HepG2 (cell line): Measurements from ENCODE around the gene TMEM185B. TPM values are rescaled to one million over a fixed set of nuclear protein-coding genes. Genes with fewer than 3 reads are reported as not detected.

ENCODE experiments used
- CCDC6 ChIP-seq: sonication (generic); formaldehyde crosslinking; IDR thresholded peaks from 2 replicates; pipeline ENCODE4 v1.8.1; 2022; ENCODE audit warnings: mild to moderate bottlenecking, missing genetic modification reagents, moderate library complexity
- ELF1 ChIP-seq: sonication (generic); formaldehyde crosslinking; IDR thresholded peaks from 2 replicates; pipeline ENCODE4 v1.4.0; 2020; ENCODE audit warnings: missing genetic modification reagents
- FOXA3 ChIP-seq: IDR thresholded peaks from 2 replicates; pipeline ENCODE4 v1.6.1; 2016; ENCODE audit warnings: missing genetic modification reagents, missing compliant biosample characterization
- GLI4 ChIP-seq: sonication (generic); formaldehyde crosslinking; IDR thresholded peaks from 2 replicates; pipeline ENCODE4 v1.5.1; 2020; ENCODE audit warnings: missing genetic modification reagents, mild to moderate bottlenecking, moderate library complexity, borderline replicate concordance
- KAT2B ChIP-seq: fragments of 150-350 bp; IDR thresholded peaks from 2 replicates; pipeline ENCODE4 v1.6.1; 2014; ENCODE audit warnings: low read depth, low read length, borderline replicate concordance
- KDM4B ChIP-seq: sonication (generic); formaldehyde crosslinking; IDR thresholded peaks from 2 replicates; pipeline ENCODE4 v1.4.0; 2020; ENCODE audit warnings: missing genetic modification reagents
- LCORL ChIP-seq, 2 experiments: fragments of 450-650 bp in 1 of 2; sonication (generic) in 1 of 2; formaldehyde crosslinking in 1 of 2; IDR thresholded peaks; 2 replicates each; pipeline versions ENCODE4 v1.5.0 to v1.6.1; 2017 to 2020; ENCODE audit warnings: antibody characterized with exemption in 1 of 2, missing genetic modification reagents in 1 of 2
- MIER3 ChIP-seq: IDR thresholded peaks from 2 replicates; pipeline ENCODE4 v1.6.1; 2016; ENCODE audit warnings: missing compliant biosample characterization, borderline replicate concordance
- PATZ1 ChIP-seq: sonication (generic); formaldehyde crosslinking; IDR thresholded peaks from 2 replicates; pipeline ENCODE4 v1.4.0; 2020; ENCODE audit warnings: missing genetic modification reagents
- PCBP1 ChIP-seq: fragments of 200-400 bp; formaldehyde crosslinking; IDR thresholded peaks from 2 replicates; pipeline ENCODE4 v1.6.1; 2017; ENCODE audit warnings: mild to moderate bottlenecking, low read depth, low read length, borderline replicate concordance
- POLR2G ChIP-seq: fragments of 200-400 bp; formaldehyde crosslinking; IDR thresholded peaks from 2 replicates; pipeline ENCODE4 v1.6.1; 2018; ENCODE audit warnings: mild to moderate bottlenecking, low read depth, low read length, moderate library complexity
- RBAK ChIP-seq: sonication (generic); formaldehyde crosslinking; IDR thresholded peaks from 2 replicates; pipeline ENCODE4 v1.5.1; 2020; ENCODE audit warnings: mild to moderate bottlenecking, missing genetic modification reagents
- SUZ12 ChIP-seq: fragments of 150-350 bp; IDR thresholded peaks from 2 replicates; pipeline ENCODE4 v1.6.1; 2014; ENCODE audit warnings: low read depth, low read length
- ZBTB1 ChIP-seq: sonication (generic); formaldehyde crosslinking; IDR thresholded peaks from 2 replicates; pipeline ENCODE4 v1.4.0; 2020; ENCODE audit warnings: missing genetic modification reagents, borderline replicate concordance
- ZBTB3 ChIP-seq: sonication (generic); formaldehyde crosslinking; IDR thresholded peaks from 2 replicates; pipeline ENCODE4 v1.4.0; 2020; ENCODE audit warnings: low read depth, mild to moderate bottlenecking, moderate library complexity, missing genetic modification reagents, borderline replicate concordance
- ZHX1 ChIP-seq: sonication (generic); formaldehyde crosslinking; IDR thresholded peaks from 2 replicates; pipeline ENCODE4 v1.8.1; 2022; ENCODE audit warnings: low read depth, mild to moderate bottlenecking, missing genetic modification reagents
- ZKSCAN1 ChIP-seq: fragments of 150-350 bp; IDR thresholded peaks from 2 replicates; pipeline ENCODE4 v1.6.1; 2014; ENCODE audit warnings: low read length
- ZMAT3 ChIP-seq: sonication (generic); formaldehyde crosslinking; conservative IDR thresholded peaks from 2 replicates; pipeline ENCODE4 v1.7.0; 2021; ENCODE audit warnings: missing genetic modification reagents
- ZNF503 ChIP-seq: sonication (generic); formaldehyde crosslinking; IDR thresholded peaks from 2 replicates; pipeline ENCODE4 v1.4.0; 2020; ENCODE audit warnings: missing genetic modification reagents
- ZNF543 ChIP-seq: sonication (generic); formaldehyde crosslinking; IDR thresholded peaks from 2 replicates; pipeline ENCODE4 v1.4.0; 2020; ENCODE audit warnings: mild to moderate bottlenecking, missing genetic modification reagents
- ZNF720 ChIP-seq: sonication (generic); formaldehyde crosslinking; IDR thresholded peaks from 2 replicates; pipeline ENCODE4 v1.4.0; 2020; ENCODE audit warnings: missing genetic modification reagents
- ZNF839 ChIP-seq: sonication (generic); formaldehyde crosslinking; IDR thresholded peaks from 2 replicates; pipeline ENCODE4 v1.4.0; 2020; ENCODE audit warnings: missing genetic modification reagents, mild to moderate bottlenecking, borderline replicate concordance
- polyA plus RNA-seq, 8 experiments: library from polyadenylated mRNA; depleted of rRNA in 3 of 8; stranded (reverse) in 7 of 8; unstranded in 1 of 8; fragments of >200 nt; fragmentation: Illumina TruSeq in 4 of 8; extraction: Trizol in 4 of 8; gene quantifications; 2 replicates each; pipeline versions ENCODE4 v1.2.1 to v1.2.3, GENCODE V29; 2011 to 2016; ENCODE audit warnings: low read depth in 4 of 8, missing spikeins in 1 of 8, mixed read lengths in 1 of 8; ENCODE audit not compliant: insufficient read depth in 1 of 8
- total RNA-seq, 5 experiments: library from RNA; depleted of rRNA; stranded (reverse); fragments of >200 nt; fragmentation: Illumina TruSeq; extraction: Trizol; gene quantifications; 2 replicates each; pipeline ENCODE4 v1.2.3, GENCODE V29; 2016; ENCODE audit warnings: low read depth in 1 of 5

The TMEM185B gene
- total and polyA plus RNA-seq, 2 of the 13 experiments (the other 11 are each of a cell fraction or from before 2014, with no cell fraction given) = 5.6 to 7.0 TPM

DNA sequence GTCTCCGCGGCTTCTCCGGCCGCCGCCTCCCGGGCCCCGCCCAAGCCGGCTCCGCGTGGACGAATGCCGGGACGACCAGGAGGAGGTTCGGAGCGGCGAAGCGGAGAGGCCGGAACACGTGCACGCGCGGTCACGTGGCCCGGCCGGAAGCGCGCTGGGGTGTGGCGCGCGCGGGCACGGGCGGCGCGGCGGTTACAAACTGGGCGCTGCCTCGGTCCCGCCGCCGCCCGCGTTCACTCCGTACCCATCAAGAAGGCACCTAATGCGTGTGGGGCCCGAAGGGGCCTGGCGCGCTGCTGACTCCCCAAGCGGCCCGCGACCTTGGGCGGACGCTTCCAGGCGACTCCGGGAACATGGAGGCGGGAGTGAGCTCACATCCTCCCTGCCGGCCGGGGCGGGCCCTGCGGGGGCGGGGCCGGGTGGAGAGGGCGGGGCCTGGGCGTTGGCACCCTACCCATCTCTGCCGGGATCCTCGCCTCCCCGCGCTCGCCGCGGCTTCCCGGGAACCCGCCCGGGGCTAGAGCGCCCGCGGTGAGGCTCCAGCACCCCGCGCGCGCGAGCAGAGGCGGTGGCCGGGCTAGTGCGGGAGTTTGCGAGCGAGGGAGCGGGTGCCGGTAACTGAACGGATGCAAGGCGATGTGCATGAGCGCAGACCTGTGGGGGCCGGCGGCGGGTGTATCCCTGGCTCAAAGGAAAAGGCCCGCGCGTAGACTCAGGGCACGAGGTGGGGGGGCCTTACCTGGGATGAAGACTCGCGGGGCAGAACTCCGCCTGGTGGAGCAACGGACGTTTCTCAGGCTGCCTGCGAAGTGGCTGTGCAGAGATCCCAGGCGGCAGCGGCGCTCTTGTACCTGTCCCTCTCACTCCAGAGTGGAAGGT, at the start of gene TMEM185B (continued):
- TF ChIP-seq ZNF839 (CRISPR knock-in tag) = no peak
- no peak; the same call in 1 of the 2 replicates for TF ChIP-seq KDM4B (CRISPR knock-in tag)
- TF ChIP-seq ZHX1 (CRISPR knock-in tag) = peak; percentile 91
- TF ChIP-seq ZNF543 (CRISPR knock-in tag) = no peak
- TF ChIP-seq ZBTB1 = no peak
- TF ChIP-seq SUZ12 = no peak
- TF ChIP-seq ZNF720 (CRISPR knock-in tag) = no peak
- no peak for TF ChIP-seq PCBP1
- no peak for TF ChIP-seq ZMAT3 (CRISPR knock-in tag)
- TF ChIP-seq ZNF503 = 0 out of 2 replicates have a peak, but pooled peaks have one; percentile 23
- no peak for TF ChIP-seq ZBTB3
- peak; percentile 72 for TF ChIP-seq POLR2G
- no peak for TF ChIP-seq LCORL (IDR thresholded peaks at IDR 0.05)
- TF ChIP-seq LCORL (CRISPR knock-in tag; IDR thresholded peaks at IDR 0.05) = no peak
- TF ChIP-seq PATZ1 (CRISPR knock-in tag) = peak; percentile 85
- TF ChIP-seq ELF1 = no peak
- TF ChIP-seq MIER3 = no peak
- TF ChIP-seq ZKSCAN1 = no peak
- TF ChIP-seq GLI4 (CRISPR knock-in tag) = 0 out of 2 replicates have a peak, but pooled peaks have one; percentile 11
- no peak for TF ChIP-seq KAT2B
- peak; percentile 5; the same call in 1 of the 2 replicates for TF ChIP-seq FOXA3
- TF ChIP-seq CCDC6 (CRISPR knock-in tag) = no peak
- no peak for TF ChIP-seq RBAK (CRISPR knock-in tag)
